Activated naive CD8-positive, alpha-beta T cell treated with anti-CD3 and anti-CD28 coated beads, Interleukin-2, amount 50 U/mL, for 24 hours (primary cell): ENCODE data around the gene SPC25.

ENCODE experiments used
- ATAC-seq: fragments of 150-1000 bp; cut with Tn5 transposase; one replicate; pipeline ENCODE4 v1.10.0; 2021
- DNase-seq: peaks from one replicate; pipeline ENCODE4 v3.0.0; 2021
- H3K27ac Mint-ChIP-seq: one replicate; pipeline ENCODE4 v1.8.0; 2021; ENCODE audit warnings: mild to moderate bottlenecking, mixed read lengths
- H3K27me3 Mint-ChIP-seq: one replicate; pipeline ENCODE4 v1.8.0; 2021; ENCODE audit warnings: mixed read lengths
- H3K36me3 Mint-ChIP-seq: one replicate; pipeline ENCODE4 v1.8.0; 2021; ENCODE audit warnings: low read depth, mixed read lengths
- H3K4me1 Mint-ChIP-seq: one replicate; pipeline ENCODE4 v1.8.0; 2021; ENCODE audit warnings: mixed read lengths
- H3K4me3 Mint-ChIP-seq: one replicate; pipeline ENCODE4 v1.8.0; 2021; ENCODE audit warnings: mild to moderate bottlenecking, moderate library complexity, mixed read lengths
- H3K9me3 Mint-ChIP-seq: one replicate; pipeline ENCODE4 v1.8.0; 2021; ENCODE audit warnings: mixed read lengths

SPC25 gene

DNA sequence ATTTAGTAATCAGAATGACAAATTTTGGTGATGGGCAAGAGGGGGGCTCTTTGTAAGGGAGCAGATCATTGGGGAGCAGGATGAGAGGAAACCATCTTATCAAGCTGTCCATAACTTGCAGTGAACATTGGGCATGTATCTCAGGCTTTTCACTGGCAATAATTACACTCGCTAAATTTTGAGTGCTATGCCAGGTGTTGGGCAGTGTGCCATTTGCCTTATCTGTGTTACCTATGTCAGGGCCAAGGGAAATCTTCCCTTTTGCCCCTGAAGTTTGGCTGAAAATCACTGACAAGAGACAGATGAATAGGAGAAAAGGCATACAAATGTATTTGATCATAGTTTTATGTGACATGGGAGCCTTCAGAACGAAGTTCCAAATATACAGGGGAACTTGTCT lies 48.8 kb downstream of the SPC25 start:
- Mint-ChIP-seq H3K4me1 (no peaks in the 10 kb centered on the region), H3K9me3 (peaks cover 4% of the 10 kb centered on the region), H3K27me3 (no peaks in the 10 kb centered on the region), H3K4me3 (no peak overlapping the region), H3K36me3 (no peaks in the 10 kb centered on the region), H3K27ac (no peak overlapping the region)
- no peak for ATAC-seq
- DNase-seq, result no peak

DNA sequence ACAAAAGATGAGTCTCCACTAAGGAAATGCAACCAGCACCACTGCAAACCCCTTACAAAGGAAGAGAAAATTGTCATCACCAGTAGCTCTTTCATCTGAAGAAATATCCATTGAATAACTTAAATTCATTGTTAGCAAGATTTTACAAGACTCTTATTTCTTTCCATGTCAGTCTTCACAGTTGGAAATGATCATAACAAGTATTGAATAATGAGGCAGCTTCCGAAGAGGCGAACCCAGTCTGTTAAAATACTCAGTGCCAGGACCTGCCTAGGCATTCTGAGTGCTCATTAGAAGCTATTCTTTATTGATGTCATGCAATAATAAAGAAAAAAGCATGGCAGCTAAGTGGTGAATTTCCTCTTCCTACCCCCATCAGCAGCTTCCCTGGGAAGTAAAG lies 54.3 kb downstream of the SPC25 start:
- DNase-seq (no peak), ATAC-seq (no peak)
- Mint-ChIP-seq H3K27me3 (no peaks in the 10 kb centered on the region), H3K36me3 (no peaks in the 10 kb centered on the region), H3K9me3 (peaks cover 4% of the 10 kb centered on the region), H3K4me1 (no peaks in the 10 kb centered on the region), H3K27ac (no peak overlapping the region), H3K4me3 (no peak overlapping the region)

DNA sequence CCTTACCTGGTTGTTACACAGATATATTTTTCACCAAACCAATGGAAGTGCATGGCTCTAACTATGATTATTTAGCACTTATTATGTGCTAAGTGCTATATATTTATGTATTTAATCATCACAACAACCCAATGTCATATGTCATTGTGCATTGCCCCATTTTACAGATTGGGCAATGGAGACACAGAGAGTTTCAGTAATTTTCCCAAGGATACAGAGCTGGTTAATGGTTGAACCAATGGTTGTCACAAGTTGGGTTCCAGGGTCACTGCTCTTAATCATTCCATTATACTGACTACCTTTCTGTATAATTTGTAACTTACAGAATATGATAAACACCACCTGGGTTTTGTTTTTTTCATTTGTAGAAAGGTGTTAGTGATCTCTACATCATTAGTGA lies 58.6 kb downstream of the SPC25 start:
- Mint-ChIP-seq H3K9me3 (no peaks in the 10 kb centered on the region), H3K4me1 (no peaks in the 10 kb centered on the region), H3K36me3 (no peaks in the 10 kb centered on the region), H3K4me3 (no peak overlapping the region), H3K27ac (no peak overlapping the region), H3K27me3 (no peaks in the 10 kb centered on the region)
- ATAC-seq (no peak), DNase-seq (no peak)

DNA sequence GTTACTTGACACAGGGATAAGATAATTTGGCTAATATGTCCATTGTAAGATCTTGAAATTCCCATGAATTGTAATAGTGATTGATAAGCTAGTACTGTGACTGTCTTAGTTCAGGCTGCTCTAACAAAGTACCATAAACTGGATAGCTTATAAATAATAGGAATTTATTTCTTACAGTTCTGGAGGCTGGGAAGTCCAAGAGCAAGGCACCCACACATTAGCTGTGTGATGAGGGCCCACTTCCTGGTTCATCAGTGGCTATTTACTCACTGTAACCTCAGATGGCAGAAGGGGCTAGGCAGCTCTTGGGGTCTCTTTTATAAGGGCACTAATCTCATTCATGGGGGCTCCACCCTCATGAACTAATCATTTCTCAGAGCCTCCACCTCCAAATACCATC lies 59.3 kb downstream of the SPC25 start:
- Mint-ChIP-seq H3K27ac (no peak overlapping the region), H3K4me1 (no peaks in the 10 kb centered on the region), H3K4me3 (no peak overlapping the region)

DNA sequence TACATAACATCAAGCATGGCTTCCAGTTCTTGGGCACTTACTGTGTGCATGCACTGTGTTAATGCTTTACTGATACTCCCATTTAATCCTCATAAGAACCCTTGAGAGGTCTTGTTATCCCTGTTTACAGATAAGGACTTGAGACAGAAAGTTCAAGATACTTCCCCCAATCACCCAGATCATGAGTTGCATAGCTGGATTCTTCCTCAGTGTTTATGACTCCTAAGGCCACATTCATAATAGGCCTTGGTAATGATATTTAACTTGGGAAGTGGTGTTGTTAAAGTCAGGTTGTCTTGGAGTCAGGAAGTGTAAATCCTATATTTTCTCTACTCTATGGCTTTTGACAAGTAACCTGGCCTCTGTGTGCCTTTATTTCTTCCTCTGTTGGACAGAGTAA lies 65.1 kb downstream of the SPC25 start:
- no peaks in the 10 kb centered on the region for H3K36me3 Mint-ChIP-seq
- DNase-seq, result no peak
- no peak overlapping the region for H3K4me3 Mint-ChIP-seq
- no peak for ATAC-seq
- H3K9me3 Mint-ChIP-seq, result no peaks in the 10 kb centered on the region
- no peak overlapping the region for H3K27ac Mint-ChIP-seq
- H3K4me1 Mint-ChIP-seq, result no peaks in the 10 kb centered on the region
- no peaks in the 10 kb centered on the region for H3K27me3 Mint-ChIP-seq

More for the DNA sequence above, 59.3 kb downstream of the SPC25 start:
- Mint-ChIP-seq H3K36me3 (no peaks in the 10 kb centered on the region), H3K9me3 (no peaks in the 10 kb centered on the region), H3K27me3 (no peaks in the 10 kb centered on the region)
- no peak for ATAC-seq
- no peak for DNase-seq

DNA sequence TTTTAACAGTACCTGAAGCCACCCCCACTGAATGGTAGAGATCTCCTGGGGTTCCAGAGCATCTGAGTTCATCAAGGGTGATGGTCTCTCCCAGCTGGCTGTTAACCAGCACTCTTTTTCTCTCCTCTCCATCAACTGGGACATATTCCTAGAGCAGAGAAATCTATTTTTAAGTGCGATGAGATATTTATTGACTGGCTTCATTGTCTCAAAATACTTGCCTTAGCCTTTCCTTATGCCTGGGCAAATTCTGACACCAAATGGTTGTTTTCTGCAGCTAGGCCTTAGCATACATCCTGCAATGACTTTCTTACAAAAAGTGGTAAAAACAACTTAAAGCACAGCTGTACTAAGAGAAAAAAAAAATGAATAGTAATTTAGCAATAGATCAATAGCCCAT lies 68.2 kb downstream of the SPC25 start:
- Mint-ChIP-seq H3K4me1 (no peaks in the 10 kb centered on the region), H3K36me3 (no peaks in the 10 kb centered on the region), H3K9me3 (no peaks in the 10 kb centered on the region), H3K27me3 (no peaks in the 10 kb centered on the region), H3K4me3 (no peak overlapping the region), H3K27ac (no peak overlapping the region)
- ATAC-seq (no peak), DNase-seq (no peak)

DNA sequence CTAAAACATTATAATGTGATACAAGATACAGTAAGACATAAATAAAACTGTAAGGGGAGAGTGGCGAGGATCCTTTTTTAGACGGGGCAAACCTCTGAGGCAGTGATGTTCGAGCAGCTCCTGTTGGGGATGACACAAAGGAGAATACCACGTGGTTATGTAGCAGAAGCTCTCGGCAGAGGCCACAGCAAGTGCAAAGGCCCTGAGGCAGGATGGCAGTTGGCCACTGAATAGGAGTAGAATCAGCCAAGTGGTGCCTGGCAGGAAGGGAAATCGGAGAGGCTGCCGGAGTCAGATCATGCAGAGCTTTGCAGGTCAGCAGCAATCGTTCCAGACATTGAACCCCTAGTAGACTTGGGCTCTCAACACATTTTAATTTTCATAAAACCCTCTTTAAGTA lies 68.7 kb downstream of the SPC25 start:
- Mint-ChIP-seq H3K27me3 (no peaks in the 10 kb centered on the region), H3K4me1 (no peaks in the 10 kb centered on the region), H3K27ac (no peak overlapping the region), H3K4me3 (no peak overlapping the region), H3K9me3 (no peaks in the 10 kb centered on the region), H3K36me3 (no peaks in the 10 kb centered on the region)
- ATAC-seq (no peak), DNase-seq (no peak)
